ENCODE data around the gene ANKS1B.
"Not testable (repeated sequence)": the region's sequence is repeated elsewhere in the genome, so short reads cannot be mapped to it uniquely, and the experiment has no call there.

Gene ANKS1B

DNA sequence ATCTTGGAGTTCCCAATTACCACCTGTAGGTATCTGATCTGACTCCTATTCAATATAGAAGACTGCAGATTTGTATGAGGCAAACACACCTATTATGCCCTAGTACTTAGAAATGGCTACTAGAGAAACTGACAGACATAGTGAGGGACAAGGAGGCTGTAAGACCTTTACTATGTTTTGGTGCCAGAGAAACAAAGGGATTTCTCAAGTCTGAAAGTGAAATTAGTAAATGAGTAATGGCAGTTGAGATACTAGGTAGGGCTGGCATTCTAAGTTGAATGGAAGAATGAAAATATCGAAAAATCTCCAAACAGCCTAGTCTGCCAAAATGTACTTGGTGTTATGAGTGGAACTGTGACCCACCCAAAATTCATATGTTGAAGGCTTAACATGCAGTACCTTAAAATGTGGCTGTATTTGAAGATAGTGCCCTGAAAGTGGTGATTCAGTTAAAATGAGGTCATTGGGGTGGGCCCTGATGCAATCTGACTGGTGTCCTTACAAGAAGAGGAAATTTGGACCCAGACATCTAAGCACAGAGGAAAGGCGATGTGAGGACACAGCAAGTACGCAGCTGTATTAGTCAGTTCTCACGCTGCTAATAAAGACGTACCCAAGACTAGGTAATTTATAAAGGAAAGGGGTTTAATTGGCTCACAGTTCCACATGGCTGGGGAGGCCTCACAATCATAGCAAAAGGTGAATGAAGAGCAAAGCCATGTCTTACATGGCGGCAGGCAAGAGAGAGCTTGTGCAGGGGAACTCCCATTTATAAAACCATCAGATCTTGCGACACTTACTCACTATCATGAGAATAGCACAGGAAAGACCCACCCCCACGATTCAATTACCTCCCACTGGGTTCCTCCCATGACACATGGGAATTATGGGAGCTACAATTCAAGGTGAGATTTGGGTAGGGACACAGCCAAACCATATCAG is 1212.7 kb downstream of the ANKS1B start:
- intact Hi-C loops (cut with DNase I), result no loop called here
- DNase-seq, result no peak

DNA sequence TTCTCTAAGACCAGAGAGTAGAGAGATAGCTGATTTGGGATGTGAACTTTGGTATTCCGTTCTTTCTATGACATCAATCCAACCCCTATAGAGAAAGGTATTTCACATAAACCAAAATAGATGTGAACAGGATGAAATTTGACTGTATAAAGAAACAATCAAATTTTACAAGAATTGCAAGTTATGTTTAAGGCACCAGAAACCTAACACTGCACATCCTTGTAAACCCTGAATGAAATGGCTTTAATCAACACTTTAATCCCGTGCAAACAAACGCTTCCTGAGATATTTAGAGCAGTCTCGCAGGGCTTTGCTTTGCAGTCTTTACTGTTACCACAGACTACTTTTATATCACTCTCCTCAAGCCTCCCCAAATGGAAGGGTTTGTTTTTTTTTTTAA is 1214.5 kb downstream of the ANKS1B start:
- no peak for DNase-seq
- intact Hi-C loops (cut with DNase I), result no loop called here

DNA sequence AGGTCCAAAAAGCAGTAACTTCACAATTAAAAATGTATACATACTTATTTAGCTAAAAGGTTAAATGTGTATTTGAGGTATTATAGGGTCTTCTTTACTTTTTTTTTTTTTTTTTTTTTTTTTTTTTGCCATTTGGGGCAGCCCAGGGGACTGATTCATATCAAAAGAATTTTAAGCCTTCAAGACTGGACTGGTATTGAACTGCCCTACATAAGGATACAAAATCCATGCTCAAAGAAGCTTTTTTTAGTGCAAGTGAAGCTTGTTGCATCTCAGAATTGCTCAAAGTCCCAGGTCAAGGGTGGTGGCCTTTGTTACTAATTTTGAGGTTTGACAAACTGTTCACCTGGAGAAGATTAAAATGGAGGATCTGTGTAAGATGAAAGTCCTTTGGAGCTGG is 1215.7 kb downstream of the ANKS1B start:
- intact Hi-C loops (cut with DNase I), result no loop called here
- no peak for DNase-seq

DNA sequence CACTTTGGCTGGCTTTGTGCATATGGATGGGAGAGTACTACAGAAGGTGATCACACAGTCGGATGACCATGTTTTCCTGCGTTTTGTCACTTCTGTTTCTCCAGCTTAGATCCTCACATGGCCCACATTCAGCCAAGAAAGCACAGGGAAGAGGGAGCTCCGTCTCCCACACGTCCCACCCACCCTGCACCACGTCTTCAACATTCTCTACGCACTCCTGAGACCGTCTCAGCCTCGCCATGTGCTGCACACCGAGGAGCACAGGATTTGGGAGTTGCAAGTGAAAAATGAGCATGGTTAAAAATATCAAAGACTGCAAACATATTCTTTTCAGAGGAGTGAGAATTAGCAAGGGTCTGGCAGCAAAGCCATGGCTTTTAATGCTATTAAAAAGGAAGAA is 1217.5 kb downstream of the ANKS1B start:
- DNase-seq, result peak in 28 of 42 donors; percentile 32 to 87 (median 64)
- intact Hi-C loops (cut with DNase I), result no loop called here

DNA sequence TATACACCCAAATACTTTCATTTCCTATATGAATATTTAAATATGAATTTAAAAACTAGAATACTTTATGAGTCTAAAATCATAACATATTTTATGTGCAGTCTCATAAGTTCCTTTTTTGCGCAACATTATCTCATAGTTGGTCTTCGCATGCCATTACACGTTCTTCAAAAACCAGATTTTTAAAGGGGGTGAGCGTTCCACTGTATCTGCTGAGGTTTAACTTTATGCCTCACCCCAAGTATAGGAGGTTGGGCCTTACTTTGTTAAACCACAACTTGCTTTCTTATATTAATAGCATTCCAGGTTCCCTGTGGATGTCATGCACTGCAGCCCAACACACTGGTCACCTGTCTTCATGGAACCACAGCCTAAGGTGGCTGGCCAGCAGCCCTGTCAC is 1221.1 kb downstream of the ANKS1B start:
- no peak for DNase-seq
- intact Hi-C loops (cut with DNase I), result no loop called here

DNA sequence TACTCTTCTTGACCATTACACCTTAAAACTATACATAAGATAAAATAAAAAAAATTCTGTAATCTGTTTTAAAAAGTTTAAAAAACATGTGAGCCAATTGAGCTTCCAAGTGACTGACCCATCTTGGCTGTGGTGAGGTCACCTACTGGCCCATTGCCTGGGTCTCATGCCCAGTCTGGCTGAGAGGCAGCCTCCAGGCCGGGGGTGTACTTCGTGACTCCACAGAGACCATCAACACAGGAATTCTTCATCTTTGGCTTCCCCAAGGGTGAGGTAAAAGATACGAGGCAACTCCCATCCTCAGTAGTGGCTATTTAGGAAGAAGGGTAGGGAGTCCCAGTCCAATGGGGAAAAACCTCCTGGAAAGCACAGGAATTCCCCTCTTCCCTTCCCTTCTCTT is 1226.4 kb downstream of the ANKS1B start:
- DNase-seq, result peak; percentile 49 to 95 (median 85)

DNA sequence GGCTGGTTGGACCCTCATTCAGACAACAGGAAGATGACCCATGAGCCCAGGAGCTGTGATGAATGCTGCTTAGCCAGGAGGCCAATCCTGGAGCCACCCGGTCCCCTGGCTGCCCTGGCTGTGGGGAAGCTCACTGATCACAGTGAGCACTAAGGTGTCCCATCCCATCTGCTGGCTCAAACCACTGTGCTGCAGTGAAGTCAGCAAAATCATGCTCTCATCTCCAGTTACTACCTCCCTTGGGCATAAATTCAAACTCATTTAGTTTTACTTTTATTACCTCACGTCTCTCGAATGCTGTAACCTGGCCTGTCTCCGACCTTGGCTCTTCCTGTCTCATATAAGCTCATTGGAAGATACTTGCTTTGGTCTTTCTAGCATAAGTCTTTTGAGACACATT is 1227.3 kb downstream of the ANKS1B start:
- intact Hi-C loops (cut with DNase I), result no loop called here
- DNase-seq, result peak in 1 of 42 donors; percentile 3

More for the DNA sequence above, 1226.4 kb downstream of the ANKS1B start:
- intact Hi-C loops (cut with DNase I), result no loop called here

DNA sequence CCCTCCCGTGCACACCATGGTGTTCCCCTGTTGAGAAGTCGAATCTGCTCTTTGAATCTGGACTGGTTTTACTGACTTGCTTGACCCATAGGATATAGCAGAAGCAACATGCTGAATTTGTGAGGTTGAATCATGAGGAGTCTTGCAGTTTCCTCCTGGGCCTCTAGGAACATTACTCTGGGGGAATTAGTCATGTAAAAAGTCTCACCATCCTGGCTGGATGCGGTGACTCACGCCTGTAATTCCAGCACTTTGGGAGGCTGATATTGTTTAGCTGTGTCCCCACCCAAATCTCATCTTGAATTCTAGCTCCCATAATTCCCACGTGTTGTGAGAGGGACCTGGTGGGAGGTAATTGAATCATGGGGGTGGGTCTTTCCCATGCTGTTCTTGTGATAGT is 1228.9 kb downstream of the ANKS1B start:
- DNase-seq, result peak in 12 of 42 donors; percentile 20 to 76 (median 55)
- intact Hi-C loops (cut with DNase I), result not testable (repeated sequence)

DNA sequence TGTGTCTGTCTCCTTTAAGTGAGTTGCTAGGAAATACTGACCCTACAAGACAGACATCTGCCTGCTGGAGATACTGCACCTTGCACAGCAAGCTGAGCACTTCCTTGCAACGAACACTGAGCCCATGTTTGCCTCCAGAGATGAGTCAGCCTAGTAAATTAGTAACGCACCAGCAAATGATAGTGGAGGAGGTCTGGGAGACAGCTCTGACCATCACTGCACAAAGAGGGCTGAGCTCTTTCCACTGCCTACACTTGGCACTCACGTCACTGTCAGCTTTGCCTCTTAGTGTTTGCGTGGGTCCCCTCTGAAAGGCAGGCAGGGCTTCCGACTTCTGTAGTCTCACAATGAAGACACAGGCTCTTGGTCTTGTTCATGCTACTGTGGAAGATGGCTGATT is 1230.6 kb downstream of the ANKS1B start:
- DNase-seq, result peak in 33 of 42 donors; percentile 20 to 80 (median 52)
- intact Hi-C loops (cut with DNase I), result no loop called here

DNA sequence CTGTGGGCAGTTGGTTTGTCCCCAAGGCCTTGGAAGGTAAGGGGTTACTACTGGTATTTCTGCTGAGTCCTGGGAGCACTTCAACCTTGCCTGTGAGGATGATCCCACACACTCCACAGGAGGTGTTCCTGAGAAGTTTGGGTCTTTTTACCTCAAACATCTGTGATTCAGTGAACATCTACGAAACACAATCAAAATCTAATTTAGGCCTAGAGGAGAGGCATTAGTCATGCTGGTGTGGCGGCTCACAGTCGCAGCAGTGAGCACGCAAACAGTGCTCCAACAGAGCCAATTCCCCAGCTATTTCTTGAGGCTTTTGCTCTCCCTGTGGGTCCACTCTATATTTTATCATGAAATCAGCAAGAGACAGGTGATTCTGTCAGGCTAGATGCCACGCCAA is 1232.0 kb downstream of the ANKS1B start:
- DNase-seq, result peak in 12 of 42 donors; percentile 25 to 72 (median 46)
- intact Hi-C loops (cut with DNase I), result no loop called here

DNA sequence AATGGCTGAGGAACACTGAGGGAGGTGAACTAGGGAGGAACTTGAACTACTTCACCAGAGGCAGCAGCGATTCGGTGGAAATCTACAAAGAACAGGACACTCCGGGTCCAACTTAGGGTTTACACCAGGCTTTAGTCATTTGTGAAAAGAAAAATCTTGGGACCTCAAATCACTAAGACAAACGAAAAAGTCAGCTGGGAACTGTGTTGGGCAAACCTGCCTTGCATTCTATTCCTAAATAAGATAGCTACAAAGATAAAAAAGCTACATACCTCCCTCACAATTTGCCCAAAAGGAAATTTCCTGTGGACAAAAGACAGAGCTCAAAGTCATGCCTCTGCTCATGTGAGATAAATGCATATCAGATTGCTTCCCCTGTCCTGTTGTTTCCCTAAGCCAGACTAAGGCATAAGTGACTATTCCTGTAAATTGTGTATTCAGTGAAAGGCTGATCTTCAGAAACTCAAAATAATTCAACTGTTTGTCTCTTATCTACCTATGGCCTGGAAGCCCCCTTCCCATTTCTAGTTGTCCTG is 1233.1 kb downstream of the ANKS1B start:
- peak in 1 of 42 donors; percentile 1 for DNase-seq

DNA sequence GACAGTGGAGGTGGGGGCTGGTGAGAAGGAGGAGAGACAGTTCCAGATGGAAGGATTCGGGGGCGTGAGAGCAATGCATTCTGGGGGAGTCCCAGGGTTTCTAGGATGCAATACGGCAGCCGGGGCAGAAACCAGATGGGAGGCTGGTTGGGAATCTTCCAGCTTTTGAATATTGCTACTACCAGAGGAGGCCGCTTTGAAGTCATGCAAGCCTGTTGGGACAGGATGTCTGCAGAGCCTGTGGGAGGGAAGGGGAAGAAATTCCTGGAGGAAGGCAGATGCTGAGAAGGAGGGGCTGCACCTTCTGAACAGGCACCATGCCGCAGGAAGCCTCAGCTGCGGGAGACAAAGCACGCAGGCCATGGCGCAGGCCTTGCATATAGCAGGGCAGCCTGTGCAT is 1234.2 kb downstream of the ANKS1B start:
- peak; percentile 64 to 93 (median 82) for DNase-seq
- intact Hi-C loops (cut with DNase I), result no loop called here

More for the DNA sequence above, 1233.1 kb downstream of the ANKS1B start:
- intact Hi-C loops (cut with DNase I), result no loop called here

DNA sequence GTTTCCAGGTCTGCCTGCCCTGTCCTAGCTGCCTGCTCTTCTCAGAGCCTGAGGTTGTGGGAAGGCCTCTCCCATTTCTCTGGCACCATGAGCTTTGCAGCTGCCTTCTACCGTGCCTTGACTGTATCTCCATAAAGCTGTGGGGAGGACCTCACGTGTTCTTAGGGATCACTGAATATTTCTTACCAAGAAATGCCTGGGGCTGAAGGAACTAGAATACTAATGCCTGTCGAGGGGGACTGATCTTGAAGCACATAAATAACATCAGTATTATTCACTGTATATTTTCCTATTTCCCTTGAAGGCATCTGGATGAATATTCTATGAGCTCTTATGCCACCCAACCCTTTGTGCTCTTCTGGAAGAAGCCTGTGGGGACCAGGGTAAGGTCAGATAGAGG is 1236.3 kb downstream of the ANKS1B start:
- DNase-seq, result no peak
- intact Hi-C loops (cut with DNase I), result loop anchor here (10.0 kb wide), 1 partner anchor 146 kb away; no protein-coding TSS in a partner anchor

DNA sequence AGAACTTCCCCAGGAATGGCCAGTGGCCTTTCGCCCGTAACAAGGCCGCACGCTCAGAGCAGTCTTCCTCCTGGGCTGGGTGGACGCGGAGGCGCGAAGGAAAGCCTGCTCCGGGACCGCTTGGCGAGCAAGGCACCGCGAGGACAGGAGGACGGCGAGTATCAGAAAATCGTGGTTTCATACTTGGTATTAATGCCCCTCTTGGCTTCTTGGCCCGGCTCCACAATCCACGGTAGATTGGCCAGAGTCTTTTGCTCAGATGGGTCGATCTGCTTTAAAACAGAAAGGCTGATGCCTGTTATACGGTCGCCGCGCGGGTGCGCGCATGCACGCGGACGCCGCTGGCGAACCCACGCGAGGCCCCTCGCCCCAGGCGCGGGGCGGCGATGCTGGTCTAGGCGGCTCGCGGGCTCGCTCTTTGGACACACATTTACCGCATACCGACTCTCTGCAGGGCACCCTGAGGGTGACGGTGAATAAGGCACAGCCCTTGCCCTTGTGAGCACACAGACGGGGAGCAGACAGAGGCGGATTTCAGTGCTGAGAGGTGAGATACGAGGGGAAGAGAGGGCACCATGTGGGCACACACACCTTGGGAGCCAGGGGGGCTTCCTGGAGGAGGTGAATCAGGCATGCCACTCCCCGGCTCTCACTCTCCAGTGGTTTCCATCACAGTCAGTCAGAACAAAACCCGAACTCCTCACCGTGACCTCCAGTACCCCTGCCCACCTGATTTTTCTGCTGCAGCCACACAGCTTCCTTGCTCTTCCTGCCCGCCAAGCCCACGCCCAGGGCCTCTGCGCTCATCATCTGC is 1239.0 kb downstream of the ANKS1B start:
- DNase-seq, result peak in 14 of 42 donors; percentile 18 to 61 (median 37)

DNA sequence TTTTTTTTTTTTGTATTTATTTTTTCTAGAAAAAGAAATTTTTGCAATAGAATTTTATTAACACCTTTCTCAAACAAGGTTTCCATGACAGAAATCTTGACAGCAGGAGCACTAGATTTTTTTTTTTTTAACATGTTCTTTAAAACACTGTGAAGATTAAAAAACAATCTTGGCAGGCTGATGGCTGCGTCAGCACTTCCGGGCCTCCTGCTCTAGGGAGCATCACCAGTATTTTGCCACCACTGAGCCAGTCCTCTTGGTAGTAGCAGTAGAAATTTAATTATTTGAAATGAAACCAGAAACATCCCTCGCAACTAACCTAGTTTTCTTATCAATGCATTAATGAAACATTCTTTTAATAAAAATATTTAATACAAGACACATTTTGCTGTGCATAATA is 1240.1 kb downstream of the ANKS1B start:
- intact Hi-C loops (cut with DNase I), result loop anchor here (10.0 kb wide), 1 partner anchor 150 kb away; no protein-coding TSS in a partner anchor
- DNase-seq, result peak in 33 of 42 donors; percentile 32 to 82 (median 59)

More for the DNA sequence above, 1239.0 kb downstream of the ANKS1B start:
- intact Hi-C loops (cut with DNase I), result loop anchor here (10.0 kb wide), 1 partner anchor 149 kb away; no protein-coding TSS in a partner anchor

DNA sequence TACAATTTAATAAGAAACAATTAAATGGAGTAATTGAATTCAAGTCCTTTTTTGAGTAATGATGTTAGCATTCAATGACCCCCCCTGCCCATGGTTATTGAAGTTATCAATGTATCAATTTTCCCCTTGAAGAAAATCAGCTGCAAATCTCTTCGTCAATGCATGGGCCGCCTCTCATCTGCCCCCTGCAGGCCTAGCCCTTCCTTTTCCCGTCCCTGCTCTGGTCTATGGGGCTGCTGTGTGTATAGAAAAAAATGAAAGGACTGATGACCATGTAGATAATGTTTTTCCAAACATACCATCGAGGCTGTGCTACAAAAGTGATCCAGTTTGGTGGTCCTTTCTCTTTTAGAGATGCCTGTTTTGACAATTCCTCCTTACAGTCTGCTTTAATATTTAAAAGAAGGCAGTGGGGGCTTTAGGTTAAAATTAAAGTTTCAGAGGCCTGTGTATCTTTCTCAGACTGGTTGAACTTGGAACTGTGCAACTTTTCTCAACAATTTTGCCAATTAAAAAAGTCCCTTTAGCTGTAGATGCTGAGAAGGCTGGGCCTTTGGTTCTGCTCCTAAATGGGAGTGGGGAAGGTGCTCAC is 1241.3 kb downstream of the ANKS1B start:
- DNase-seq, result peak in 30 of 42 donors; percentile 28 to 83 (median 62)
- intact Hi-C loops (cut with DNase I), result loop anchor here (10.0 kb wide), 1 partner anchor 151 kb away; no protein-coding TSS in a partner anchor

DNA sequence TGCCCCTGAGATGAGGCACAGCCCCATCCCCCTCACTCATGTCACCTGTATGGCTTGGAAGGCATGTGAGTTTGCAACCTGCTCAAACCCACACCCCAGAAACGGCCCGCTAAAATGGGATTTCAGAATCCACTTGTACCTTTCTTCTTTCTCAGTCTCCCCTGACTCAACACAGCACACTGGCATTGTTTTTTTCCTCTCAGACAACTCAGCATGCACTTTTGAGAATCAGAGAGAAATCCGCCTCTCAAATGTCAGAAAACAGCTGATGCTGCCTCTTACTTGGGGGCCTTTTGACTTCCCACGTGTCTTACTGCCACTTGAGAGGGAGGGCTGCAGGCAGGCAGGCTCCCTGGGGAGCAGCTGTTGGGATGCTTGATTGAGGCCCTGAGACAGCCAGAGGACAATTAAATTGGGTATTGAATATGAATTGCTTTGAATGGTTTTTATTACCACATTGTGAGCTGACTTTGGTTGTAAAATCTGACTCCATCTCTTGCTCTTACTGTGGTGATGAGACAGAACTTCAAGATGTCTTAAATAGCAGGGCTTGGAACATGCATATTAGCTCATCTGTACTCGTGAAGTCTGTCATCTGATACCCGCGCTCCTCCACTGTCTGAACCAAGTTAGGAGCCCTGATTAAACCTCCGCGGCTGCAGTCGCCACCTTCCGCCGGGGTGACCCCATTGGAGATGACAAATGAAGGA is 1243.0 kb downstream of the ANKS1B start:
- DNase-seq, result peak in 9 of 42 donors; percentile 28 to 64 (median 49)

DNA sequence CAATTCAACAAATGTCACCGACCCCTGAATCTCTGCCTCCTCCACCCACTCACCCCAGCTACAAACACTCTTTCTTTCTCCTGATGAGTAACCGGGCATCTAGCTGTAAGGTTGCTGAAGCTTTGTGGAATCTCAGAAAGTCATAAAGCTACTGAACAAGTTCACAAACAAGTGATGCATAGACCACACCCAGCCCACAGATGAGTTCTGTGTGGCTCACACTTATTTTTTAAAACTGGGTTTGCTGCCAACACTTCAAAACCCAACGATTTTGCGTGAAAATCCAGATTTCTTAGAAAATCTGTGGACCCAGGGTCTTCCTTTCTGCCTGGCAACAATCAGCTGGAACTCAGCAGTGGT is 1243.6 kb downstream of the ANKS1B start:
- peak in 3 of 42 donors; percentile 8 to 38 (median 29) for DNase-seq
- intact Hi-C loops (cut with DNase I), result loop anchor here (10.0 kb wide), 1 partner anchor 154 kb away; no protein-coding TSS in a partner anchor

More for the DNA sequence above, 1243.0 kb downstream of the ANKS1B start:
- intact Hi-C loops (cut with DNase I), result loop anchor here (10.0 kb wide), 1 partner anchor 153 kb away; no protein-coding TSS in a partner anchor

All from head of caudate nucleus (tissue), 42 donors.